ENCODE measurements around the gene CXXC1.

- TF ChIP-seq EZH2 (IDR thresholded peaks at IDR 0.05; ENCODE audit: borderline replicate concordance, low read depth, low read length, severe bottlenecking) (no peak), POLR2AphosphoS5 (IDR thresholded peaks at IDR 0.05; ENCODE audit: insufficient read depth, low read depth, low read length) (no peak), MYC (IDR thresholded peaks at IDR 0.05; ENCODE audit: low read depth, low read length) (no peak), POLR2A (IDR thresholded peaks at IDR 0.05; ENCODE audit: low read depth, low read length) (no peak), MAX (IDR thresholded peaks at IDR 0.05; ENCODE audit: insufficient read depth, insufficient read length) (no peak), JUN (IDR thresholded peaks at IDR 0.05; ENCODE audit: borderline replicate concordance, insufficient read depth, insufficient read length, low read depth) (no peak), GATA2 (IDR thresholded peaks at IDR 0.05; ENCODE audit: insufficient read depth, insufficient read length, low read depth, low read length) (no peak)
- TF ChIP-seq, protein P1, sequence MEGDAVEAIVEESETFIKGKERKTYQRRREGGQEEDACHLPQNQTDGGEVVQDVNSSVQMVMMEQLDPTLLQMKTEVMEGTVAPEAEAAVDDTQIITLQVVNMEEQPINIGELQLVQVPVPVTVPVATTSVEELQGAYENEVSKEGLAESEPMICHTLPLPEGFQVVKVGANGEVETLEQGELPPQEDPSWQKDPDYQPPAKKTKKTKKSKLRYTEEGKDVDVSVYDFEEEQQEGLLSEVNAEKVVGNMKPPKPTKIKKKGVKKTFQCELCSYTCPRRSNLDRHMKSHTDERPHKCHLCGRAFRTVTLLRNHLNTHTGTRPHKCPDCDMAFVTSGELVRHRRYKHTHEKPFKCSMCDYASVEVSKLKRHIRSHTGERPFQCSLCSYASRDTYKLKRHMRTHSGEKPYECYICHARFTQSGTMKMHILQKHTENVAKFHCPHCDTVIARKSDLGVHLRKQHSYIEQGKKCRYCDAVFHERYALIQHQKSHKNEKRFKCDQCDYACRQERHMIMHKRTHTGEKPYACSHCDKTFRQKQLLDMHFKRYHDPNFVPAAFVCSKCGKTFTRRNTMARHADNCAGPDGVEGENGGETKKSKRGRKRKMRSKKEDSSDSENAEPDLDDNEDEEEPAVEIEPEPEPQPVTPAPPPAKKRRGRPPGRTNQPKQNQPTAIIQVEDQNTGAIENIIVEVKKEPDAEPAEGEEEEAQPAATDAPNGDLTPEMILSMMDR (IDR thresholded peaks at IDR 0.05; ENCODE audit: extremely low read depth in 1 of 2, insufficient read depth in 1 of 2, low read depth in 1 of 2, low read length in 2 of 2): no peak
Measured at GRCh38 chr18:50299626-50300388, 12.3 kb upstream of the CXXC1 start.

Measured in endothelial cell of umbilical vein (primary cell).